Stimulated activated CD8-positive, alpha-beta memory T cell treated with anti-CD3 and anti-CD28 coated beads, Interleukin-12 subunit alpha, Interleukin-12 subunit beta, amount 100 ng/mL, for 24 hours (primary cell): ENCODE measurements around the gene B3GALT4.
"Not testable (repeated sequence)": the region's sequence is repeated elsewhere in the genome, so short reads cannot be mapped to it uniquely, and the experiment has no call there.

ENCODE experiments used
- DNase-seq: peaks from one replicate; pipeline ENCODE4 v3.0.0-alpha.2; 2020; ENCODE audit errors: extremely low read depth

B3GALT4 gene

GRCh38 chr6:33272275-33273128 lies 4.4 kb upstream of the B3GALT4 start:
- no peak for DNase-seq

- no peak for DNase-seq
Measured at GRCh38 chr6:33273129-33273923, 3.6 kb upstream of the B3GALT4 start.

GRCh38 chr6:33273924-33274902 lies 2.7 kb upstream of the B3GALT4 start:
- no peak for DNase-seq

- not testable (repeated sequence) for DNase-seq
Measured at GRCh38 chr6:33275795-33276580, 935 bp upstream of the B3GALT4 start.

GRCh38 chr6:33276581-33276863 lies 401 bp upstream of the B3GALT4 start:
- no peak for DNase-seq

GRCh38 chr6:33277663-33278391 lies 904 bp downstream of the B3GALT4 start:
- DNase-seq, result no peak

- no peak for DNase-seq
Measured at GRCh38 chr6:33278392-33278741, 1.4 kb downstream of the B3GALT4 start.

- no peak for DNase-seq
Measured at GRCh38 chr6:33278810-33279209, 1.9 kb downstream of the B3GALT4 start.

- DNase-seq, result no peak
Measured at GRCh38 chr6:33279257-33279695, 2.4 kb downstream of the B3GALT4 start.

GRCh38 chr6:33279971-33280511 lies 3.1 kb downstream of the B3GALT4 start:
- no peak for DNase-seq

GRCh38 chr6:33280539-33280938 lies 3.6 kb downstream of the B3GALT4 start:
- no peak for DNase-seq

GRCh38 chr6:33285214-33285613 lies 8.3 kb downstream of the B3GALT4 start:
- DNase-seq, result not testable (repeated sequence)

- DNase-seq, result no peak
Measured at GRCh38 chr6:33286946-33287914, 10.3 kb downstream of the B3GALT4 start.

GRCh38 chr6:33288141-33288920 lies 11.4 kb downstream of the B3GALT4 start:
- no peak for DNase-seq

- DNase-seq, result peak; percentile 67
Measured at GRCh38 chr6:33288921-33289783, 12.2 kb downstream of the B3GALT4 start, which contains the start of the genes PFDN6 and WDR46. Gene PFDN6, plus strand, starts transcription at chr6:33289601. Its CDS starts 256 bp downstream, at chr6:33289857. Gene WDR46, minus strand, starts transcription at chr6:33289239. Its CDS starts 69 bp downstream, at chr6:33289170.

GRCh38 chr6:33289784-33290315 lies 12.9 kb downstream of the B3GALT4 start:
- DNase-seq, result no peak

GRCh38 chr6:33290459-33290858 lies 13.5 kb downstream of the B3GALT4 start:
- no peak for DNase-seq
